ENCODE results near the gene NID1. TPM values are rescaled to one million over a fixed set of nuclear protein-coding genes. Genes with fewer than 3 reads are reported as not detected.
"Not testable (repeated sequence)": the region's sequence is repeated elsewhere in the genome, so short reads cannot be mapped to it uniquely, and the experiment has no call there.

Gene NID1
- total RNA-seq, 1 experiment from 2014 or later: 48.5 TPM

DNA sequence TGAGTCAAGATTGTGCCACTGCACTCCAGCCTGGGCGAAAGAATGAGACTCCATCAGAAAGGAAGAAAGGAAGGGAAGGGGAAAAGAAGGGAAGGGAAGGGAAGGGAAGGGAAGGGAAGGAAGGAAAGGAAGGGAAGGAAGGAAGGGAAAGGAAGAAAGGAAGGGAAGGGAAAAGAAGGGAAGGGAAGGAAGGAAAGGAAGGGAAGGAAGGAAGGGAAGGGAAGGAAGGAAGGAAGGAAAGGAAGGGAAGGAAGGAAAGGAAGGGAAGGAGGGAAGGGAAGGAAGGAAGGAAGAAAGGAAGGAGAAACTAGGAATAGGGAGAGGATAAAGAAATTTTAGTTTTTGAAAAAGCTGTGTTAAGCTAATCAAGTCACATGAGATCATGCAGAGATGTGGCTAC, 33.4 kb upstream of the NID1 start:
- no TSS peak for BruUV-seq (replicated peaks)
- H3K9me3 Mint-ChIP-seq (ENCODE audit: unreplicated experiment): peaks cover 7% of the 10 kb centered on the region
- intact Hi-C loops (cut with micrococcal nuclease; ENCODE audit: unreplicated experiment): no loop called here

DNA sequence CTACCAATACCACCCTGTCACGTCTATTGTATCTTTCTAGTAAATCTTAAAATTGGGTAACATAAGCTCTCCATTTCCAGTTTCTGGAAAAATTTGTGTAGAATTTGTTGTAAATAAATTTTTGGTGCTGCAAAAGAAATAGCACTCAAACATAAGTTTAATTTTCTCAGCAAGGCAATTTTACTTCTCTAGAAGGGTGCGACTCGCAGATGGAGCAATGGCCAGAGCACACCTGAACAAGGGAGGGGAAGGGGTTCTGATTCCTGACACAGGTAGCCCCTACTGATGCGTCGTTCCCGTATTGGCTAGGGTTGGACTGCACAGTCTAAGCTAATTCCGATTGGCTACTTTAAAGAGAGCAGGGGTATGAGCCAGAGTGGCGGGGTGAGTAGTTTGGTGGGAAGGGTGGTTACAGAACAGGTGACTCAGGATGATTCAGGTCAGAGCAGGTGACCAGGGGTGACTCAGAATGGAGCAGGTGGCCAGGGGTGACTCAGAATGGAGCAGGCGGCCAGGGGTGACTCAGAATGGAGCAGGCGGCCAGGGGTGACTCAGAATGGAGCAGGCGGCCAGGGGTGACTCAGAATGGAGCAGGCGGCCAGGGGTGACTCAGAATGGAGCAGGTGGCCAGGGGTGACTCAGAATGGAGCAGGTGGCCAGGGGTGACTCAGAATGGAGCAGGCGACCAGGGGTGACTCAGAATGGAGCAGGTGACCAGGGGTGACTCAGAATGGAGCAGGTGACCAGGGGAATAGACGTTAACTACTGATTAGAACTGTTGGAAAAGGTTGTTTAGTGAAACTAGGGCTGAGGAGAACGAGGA, 32.0 kb upstream of the NID1 start:
- DNase-seq: peak; percentile 90 to 96
- H3K9me3 Mint-ChIP-seq (ENCODE audit: unreplicated experiment); H3K4me3 Mint-ChIP-seq (ENCODE audit: unreplicated experiment); POLR2A ChIA-PET; H3K27me3 ChIP-seq (replicated peaks; ENCODE audit: control insufficient read depth, insufficient read depth, low read length); H3K4me1 Mint-ChIP-seq (ENCODE audit: low read depth, unreplicated experiment); H3K4me1 ChIP-seq; BruUV-seq (replicated peaks); CTCF ChIA-PET; H3K27me3 Mint-ChIP-seq (ENCODE audit: insufficient read depth, unreplicated experiment); H3K4me3 ChIP-seq (ENCODE audit: low read depth, low read length); intact Hi-C loops (cut with micrococcal nuclease; ENCODE audit: unreplicated experiment); H3K36me3 ChIP-seq (ENCODE audit: control insufficient read depth, insufficient read depth, low read length); H3K9me3 ChIP-seq: not testable (repeated sequence)
- TF ChIP-seq, protein P1, sequence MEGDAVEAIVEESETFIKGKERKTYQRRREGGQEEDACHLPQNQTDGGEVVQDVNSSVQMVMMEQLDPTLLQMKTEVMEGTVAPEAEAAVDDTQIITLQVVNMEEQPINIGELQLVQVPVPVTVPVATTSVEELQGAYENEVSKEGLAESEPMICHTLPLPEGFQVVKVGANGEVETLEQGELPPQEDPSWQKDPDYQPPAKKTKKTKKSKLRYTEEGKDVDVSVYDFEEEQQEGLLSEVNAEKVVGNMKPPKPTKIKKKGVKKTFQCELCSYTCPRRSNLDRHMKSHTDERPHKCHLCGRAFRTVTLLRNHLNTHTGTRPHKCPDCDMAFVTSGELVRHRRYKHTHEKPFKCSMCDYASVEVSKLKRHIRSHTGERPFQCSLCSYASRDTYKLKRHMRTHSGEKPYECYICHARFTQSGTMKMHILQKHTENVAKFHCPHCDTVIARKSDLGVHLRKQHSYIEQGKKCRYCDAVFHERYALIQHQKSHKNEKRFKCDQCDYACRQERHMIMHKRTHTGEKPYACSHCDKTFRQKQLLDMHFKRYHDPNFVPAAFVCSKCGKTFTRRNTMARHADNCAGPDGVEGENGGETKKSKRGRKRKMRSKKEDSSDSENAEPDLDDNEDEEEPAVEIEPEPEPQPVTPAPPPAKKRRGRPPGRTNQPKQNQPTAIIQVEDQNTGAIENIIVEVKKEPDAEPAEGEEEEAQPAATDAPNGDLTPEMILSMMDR (IDR thresholded peaks at IDR 0.05; ENCODE audit: insufficient read depth in 1 of 2, low read depth in 1 of 2, low read length in 1 of 2, severe bottlenecking in 1 of 2, unreplicated experiment in 1 of 2): peak in 1 of 2 experiments; percentile 19
- peak overlapping the region; percentile 14 for H3K27ac Mint-ChIP-seq (ENCODE audit: unreplicated experiment)
- peaks cover 18% of the 10 kb centered on the region for H3K36me3 Mint-ChIP-seq (ENCODE audit: insufficient read depth, unreplicated experiment)

More for the DNA sequence above, 33.4 kb upstream of the NID1 start:
- no peak overlapping the region for H3K27ac Mint-ChIP-seq (ENCODE audit: unreplicated experiment)
- Histone ChIP-seq H3K4me1 (no peaks in the 10 kb centered on the region), H3K4me3 (ENCODE audit: low read depth, low read length) (no peak overlapping the region), H3K36me3 (ENCODE audit: control insufficient read depth, insufficient read depth, low read length) (no peaks in the 10 kb centered on the region), H3K9me3 (peaks cover 9% of the 10 kb centered on the region), H3K27me3 (replicated peaks; ENCODE audit: control insufficient read depth, insufficient read depth, low read length) (no peaks in the 10 kb centered on the region)
- H3K36me3 Mint-ChIP-seq (ENCODE audit: insufficient read depth, unreplicated experiment): peaks cover 18% of the 10 kb centered on the region
- TF ChIP-seq, protein P1 (IDR thresholded peaks at IDR 0.05; ENCODE audit: insufficient read depth in 1 of 2, low read depth in 1 of 2, low read length in 1 of 2, severe bottlenecking in 1 of 2, unreplicated experiment in 1 of 2): no peak
- CTCF ChIA-PET: interaction anchor here (0.7 kb wide), 1 partner anchor 122 kb away, joined by 4 read pairs; no protein-coding TSS in a partner anchor
- no peak for DNase-seq
- H3K4me3 Mint-ChIP-seq (ENCODE audit: unreplicated experiment): no peak overlapping the region
- POLR2A ChIA-PET: no interaction called here
- H3K27me3 Mint-ChIP-seq (ENCODE audit: insufficient read depth, unreplicated experiment): no peaks in the 10 kb centered on the region
- no peaks in the 10 kb centered on the region for H3K4me1 Mint-ChIP-seq (ENCODE audit: low read depth, unreplicated experiment)

DNA sequence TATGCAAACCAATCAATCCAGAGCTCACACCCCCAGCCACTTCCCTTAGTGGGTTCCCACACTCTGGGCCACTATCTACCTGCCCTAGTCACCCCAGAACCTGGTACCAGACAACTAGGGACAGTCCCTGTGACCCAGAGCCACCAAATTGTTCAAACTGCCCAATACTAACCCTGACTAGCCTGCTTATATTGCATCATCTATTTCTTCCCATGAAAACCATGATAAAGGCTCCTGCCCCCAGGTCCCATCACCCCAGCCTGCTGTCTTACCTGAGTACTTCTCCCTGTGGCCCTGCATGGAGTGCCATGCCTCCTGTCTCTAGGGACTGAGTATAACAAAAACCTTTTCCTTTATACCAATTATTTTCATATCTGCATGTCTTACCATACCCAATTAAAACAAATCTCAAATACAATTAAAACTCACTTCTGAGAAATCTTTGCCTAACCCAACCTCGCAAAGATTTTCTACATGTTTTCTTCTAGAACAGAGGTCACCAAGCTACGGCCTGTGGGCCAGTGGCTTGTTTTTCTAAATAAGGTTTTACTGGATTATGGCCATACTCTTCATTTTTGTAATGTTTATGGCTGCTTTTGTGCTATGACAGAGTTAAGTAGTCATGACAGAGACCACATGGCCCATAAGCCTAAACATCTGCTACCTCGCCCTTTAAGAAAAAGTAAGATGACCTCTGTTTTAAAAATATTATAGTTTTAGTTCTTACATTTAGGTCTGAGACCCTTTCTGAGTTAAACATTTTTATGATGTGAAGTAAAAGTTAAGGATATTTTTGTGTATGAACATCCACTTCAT, 31.0 kb upstream of the NID1 start:
- intact Hi-C loops (cut with micrococcal nuclease; ENCODE audit: unreplicated experiment): no loop called here
- no peaks in the 10 kb centered on the region for H3K36me3 ChIP-seq (ENCODE audit: control insufficient read depth, insufficient read depth, low read length)
- H3K27me3 ChIP-seq (replicated peaks; ENCODE audit: control insufficient read depth, insufficient read depth, low read length): no peaks in the 10 kb centered on the region
- peaks cover 7% of the 10 kb centered on the region for H3K9me3 Mint-ChIP-seq (ENCODE audit: unreplicated experiment)
- no peak overlapping the region for H3K4me3 Mint-ChIP-seq (ENCODE audit: unreplicated experiment)
- ChIA-PET POLR2A (no interaction called here), CTCF (no interaction called here)
- no peaks in the 10 kb centered on the region for H3K4me1 ChIP-seq
- DNase-seq: no peak
- BruUV-seq (replicated peaks): no TSS peak
- no peaks in the 10 kb centered on the region for H3K4me1 Mint-ChIP-seq (ENCODE audit: low read depth, unreplicated experiment)
- no peaks in the 10 kb centered on the region for H3K27me3 Mint-ChIP-seq (ENCODE audit: insufficient read depth, unreplicated experiment)
- H3K36me3 Mint-ChIP-seq (ENCODE audit: insufficient read depth, unreplicated experiment): peaks cover 18% of the 10 kb centered on the region
- TF ChIP-seq, protein P1 (IDR thresholded peaks at IDR 0.05; ENCODE audit: insufficient read depth in 1 of 2, low read depth in 1 of 2, low read length in 1 of 2, severe bottlenecking in 1 of 2, unreplicated experiment in 1 of 2): no peak
- H3K27ac Mint-ChIP-seq (ENCODE audit: unreplicated experiment): no peak overlapping the region
- H3K9me3 ChIP-seq: peaks cover 9% of the 10 kb centered on the region
- H3K4me3 ChIP-seq (ENCODE audit: low read depth, low read length): no peak overlapping the region

Measured in Caco-2 (cell line).